Measurements from ENCODE around the gene BCLAF1. TPM values are rescaled to one million over a fixed set of nuclear protein-coding genes. Genes with fewer than 3 reads are reported as not detected.

The BCLAF1 gene
- total and polyA plus RNA-seq, 9 of the 15 experiments (the other 6 are each of a cell fraction or from before 2014, with no cell fraction given), result 65.4 to 286 (median 165) TPM

- TF ChIP-seq FOXM1 (IDR thresholded peaks at IDR 0.05; ENCODE audit: low read depth), result no peak
- TF ChIP-seq FOXM1 (CRISPR knock-in tag; IDR thresholded peaks at IDR 0.05; ENCODE audit: low read depth), result no peak
- TF ChIP-seq MNT (conservative IDR thresholded peaks at IDR 0.05), result no peak
- TF ChIP-seq CBX2 (IDR thresholded peaks at IDR 0.05; ENCODE audit: insufficient read depth, low read length, poor library complexity, severe bottlenecking), result no peak
- no peak for TF ChIP-seq TSC22D4 (tag; IDR thresholded peaks at IDR 0.05)
- peak; percentile 66 for TF ChIP-seq VEZF1 (CRISPR knock-in tag; IDR thresholded peaks at IDR 0.05)
- no peak for TF ChIP-seq NR3C1 (CRISPR knock-in tag; IDR thresholded peaks at IDR 0.05)
- no peak for TF ChIP-seq NFIX (CRISPR knock-in tag; IDR thresholded peaks at IDR 0.05; ENCODE audit: low read depth)
- no peak for TF ChIP-seq DEAF1 (CRISPR knock-in tag; IDR thresholded peaks at IDR 0.05)
- no peak for TF ChIP-seq IRF1 (CRISPR knock-in tag; IDR thresholded peaks at IDR 0.05; ENCODE audit: borderline replicate concordance)
- TF ChIP-seq NR4A1 (CRISPR knock-in tag; IDR thresholded peaks at IDR 0.05), result no peak
- TF ChIP-seq NR4A1 (tag; IDR thresholded peaks at IDR 0.05), result peak; percentile 69; the same call in 1 of the 2 replicates
- TF ChIP-seq ZSCAN32 (CRISPR knock-in tag; IDR thresholded peaks at IDR 0.05), result no peak
- TF ChIP-seq CBX8 (IDR thresholded peaks at IDR 0.05; ENCODE audit: borderline replicate concordance, extremely low read depth, low read depth, low read length, poor library complexity, severe bottlenecking), result no peak
- no peak for TF ChIP-seq ZNF586 (CRISPR knock-in tag; conservative IDR thresholded peaks at IDR 0.05)
- TF ChIP-seq ELK1 (CRISPR knock-in tag; IDR thresholded peaks at IDR 0.05), result no peak
- no peak for TF ChIP-seq CREB3L1 (IDR thresholded peaks at IDR 0.05; ENCODE audit: borderline replicate concordance, low read depth)
- no peak for TF ChIP-seq THRB (CRISPR knock-in tag; conservative IDR thresholded peaks at IDR 0.05)
Observed at GRCh38 chr6:136251394-136251793, 38.3 kb downstream of the BCLAF1 start (continued).
